ENCODE data around the gene CYB5A. TPM values are rescaled to one million over a fixed set of nuclear protein-coding genes. Genes with fewer than 3 reads are reported as not detected.

CYB5A gene
- total and polyA plus RNA-seq, 8 donors = 238 to 508 (median 259) TPM

- no peaks in the 10 kb centered on the region for H3K27me3 ChIP-seq
- no peak for ATAC-seq
- no peak for TF ChIP-seq CTCF (IDR thresholded peaks at IDR 0.05)
- intact Hi-C loops (cut with DNase I) = loop anchor here in 1 of 2 donors (10.0 kb wide), 1 partner anchor 92 kb away; no protein-coding TSS in a partner anchor
- H3K9me3 ChIP-seq = no peaks in the 10 kb centered on the region
- H3K36me3 ChIP-seq = no peaks in the 10 kb centered on the region
- H3K27ac ChIP-seq = no peak overlapping the region
- H3K4me1 ChIP-seq = no peaks in the 10 kb centered on the region
- no peak for DNase-seq
- no peak overlapping the region for H3K4me3 ChIP-seq
Measured at GRCh38 chr18:74336656-74337055, 44.9 kb upstream of the CYB5A start.

- no peaks in the 10 kb centered on the region for H3K27me3 ChIP-seq
- H3K4me3 ChIP-seq = no peak overlapping the region
- H3K27ac ChIP-seq = no peak overlapping the region
- no peaks in the 10 kb centered on the region for H3K4me1 ChIP-seq
- intact Hi-C loops (cut with DNase I) = loop anchor here in 1 of 2 donors (10.0 kb wide), 1 partner anchor 90 kb away; no protein-coding TSS in a partner anchor
- no peak for DNase-seq
- ATAC-seq = no peak
- no peaks in the 10 kb centered on the region for H3K36me3 ChIP-seq
- no peaks in the 10 kb centered on the region for H3K9me3 ChIP-seq
- TF ChIP-seq CTCF (IDR thresholded peaks at IDR 0.05) = no peak
Measured at GRCh38 chr18:74334242-74334893, 42.6 kb upstream of the CYB5A start.

GRCh38 chr18:74333091-74333490, 41.3 kb upstream of the CYB5A start:
- H3K27ac ChIP-seq = no peak overlapping the region
- H3K36me3 ChIP-seq = no peaks in the 10 kb centered on the region
- ATAC-seq (no peak), DNase-seq (no peak)
- H3K4me1 ChIP-seq = no peaks in the 10 kb centered on the region
- intact Hi-C loops (cut with DNase I) = loop anchor here in 1 of 2 donors (10.0 kb wide), 1 partner anchor 88 kb away; no protein-coding TSS in a partner anchor
- no peaks in the 10 kb centered on the region for H3K27me3 ChIP-seq
- no peak overlapping the region for H3K4me3 ChIP-seq
- TF ChIP-seq CTCF (IDR thresholded peaks at IDR 0.05) = no peak
- H3K9me3 ChIP-seq = no peaks in the 10 kb centered on the region

GRCh38 chr18:74331404-74331803, 39.6 kb upstream of the CYB5A start:
- H3K9me3 ChIP-seq = no peaks in the 10 kb centered on the region
- H3K4me3 ChIP-seq = no peak overlapping the region
- ATAC-seq = peak; percentile 59
- peak in 1 of 4 donors; percentile 22 for DNase-seq
- no peak overlapping the region for H3K27ac ChIP-seq
- H3K36me3 ChIP-seq = no peaks in the 10 kb centered on the region
- TF ChIP-seq CTCF (IDR thresholded peaks at IDR 0.05) = peak in 1 of 2 donors; percentile 26
- no peaks in the 10 kb centered on the region for H3K4me1 ChIP-seq
- no peaks in the 10 kb centered on the region for H3K27me3 ChIP-seq
- intact Hi-C loops (cut with DNase I) = loop anchor here in 1 of 2 donors (10.0 kb wide), 1 partner anchor 87 kb away; no protein-coding TSS in a partner anchor

GRCh38 chr18:74329688-74330205, 38.0 kb upstream of the CYB5A start:
- Histone ChIP-seq H3K36me3 (no peaks in the 10 kb centered on the region), H3K27ac (no peak overlapping the region), H3K27me3 (no peaks in the 10 kb centered on the region), H3K9me3 (no peaks in the 10 kb centered on the region), H3K4me1 (no peaks in the 10 kb centered on the region), H3K4me3 (no peak overlapping the region)
- intact Hi-C loops (cut with DNase I) = loop anchor here in 1 of 2 donors (10.0 kb wide), 1 partner anchor 85 kb away; no protein-coding TSS in a partner anchor
- DNase-seq = no peak
- TF ChIP-seq CTCF (IDR thresholded peaks at IDR 0.05) = no peak
- ATAC-seq = no peak

Measured in left lung (tissue), 10 donors.